Keratinocyte (primary cell): ENCODE data around the gene XAB2. TPM values are rescaled to one million over a fixed set of nuclear protein-coding genes. Genes with fewer than 3 reads are reported as not detected.

ENCODE experiments used
- DNase-seq: peaks from one replicate; pipeline ENCODE4 v3.0.0-alpha.2; 2011; ENCODE audit warnings: low read depth, missing footprints, low spot score
- FAIRE-seq: peaks from 2 replicates; lab custom pipeline; 2011; peaks lifted over from hg19 to GRCh38; lab: Jason Lieb, UNC
- H2AFZ ChIP-seq: 2 replicates; pipeline ENCODE4 v1.6.0; 2012; ENCODE audit warnings: low read length, control low read depth, inconsistent platforms; ENCODE audit not compliant: control insufficient read depth
- H3K27ac ChIP-seq: 2 replicates; pipeline ENCODE4 v1.5.1; 2011; ENCODE audit warnings: low read length; ENCODE audit not compliant: control insufficient read depth, insufficient read depth
- H3K27me3 ChIP-seq: 3 replicates; pipeline ENCODE4 v1.6.0; 2011; ENCODE audit warnings: low read length; ENCODE audit not compliant: control insufficient read depth, insufficient read depth; ENCODE audit errors: extremely low read depth
- H3K36me3 ChIP-seq, 2 experiments: 2 replicates in 1 of 2; 3 replicates in 1 of 2; pipeline ENCODE4 v1.5.1; 2011; ENCODE audit warnings: low read length in 2 of 2, mild to moderate bottlenecking in 1 of 2; ENCODE audit not compliant: control insufficient read depth in 2 of 2, insufficient read depth in 2 of 2; ENCODE audit errors: extremely low read depth in 1 of 2
- H3K4me1 ChIP-seq: 3 replicates; pipeline ENCODE4 v1.5.1; 2011; ENCODE audit warnings: low read length; ENCODE audit not compliant: control insufficient read depth, insufficient read depth; ENCODE audit errors: extremely low read depth
- H3K4me2 ChIP-seq: 3 replicates; pipeline ENCODE4 v1.6.0; 2011; ENCODE audit warnings: low read depth, low read length; ENCODE audit not compliant: control insufficient read depth, insufficient read depth; ENCODE audit errors: extremely low read depth
- H3K4me3 ChIP-seq, 3 experiments: fragments of 200-600 bp in 1 of 3; sonication (generic) in 1 of 3; 2 replicates in 2 of 3; 3 replicates in 1 of 3; pipeline ENCODE4 v1.5.1; 2011 to 2016; ENCODE audit warnings: low read length in 3 of 3, mild to moderate bottlenecking in 3 of 3, control low read depth in 2 of 3, inconsistent platforms in 1 of 3, low read depth in 1 of 3, mixed read lengths in 1 of 3, mixed run types in 1 of 3, moderate library complexity in 1 of 3; ENCODE audit not compliant: control insufficient read depth in 2 of 3, insufficient read depth in 2 of 3; ENCODE audit errors: extremely low read depth in 1 of 3
- H3K79me2 ChIP-seq: 2 replicates; pipeline ENCODE4 v1.6.0; 2012; ENCODE audit warnings: low read length; ENCODE audit not compliant: control insufficient read depth, insufficient read depth
- H3K9ac ChIP-seq: 3 replicates; pipeline ENCODE4 v1.6.0; 2011; ENCODE audit warnings: low read length; ENCODE audit not compliant: control insufficient read depth, insufficient read depth; ENCODE audit errors: extremely low read depth
- H3K9me1 ChIP-seq: 3 replicates; pipeline ENCODE4 v1.6.0; 2011; ENCODE audit warnings: low read length; ENCODE audit not compliant: control insufficient read depth, insufficient read depth; ENCODE audit errors: extremely low read depth
- H3K9me3 ChIP-seq: 2 replicates; pipeline ENCODE4 v1.5.1; 2012; ENCODE audit warnings: low read depth, low read length; ENCODE audit not compliant: control insufficient read depth
- H4K20me1 ChIP-seq: 3 replicates; pipeline ENCODE4 v1.6.0; 2011; ENCODE audit warnings: low read length; ENCODE audit not compliant: control insufficient read depth, insufficient read depth; ENCODE audit errors: extremely low read depth
- EZH2 ChIP-seq: IDR thresholded peaks from one replicate; pipeline ENCODE4 v1.6.1; 2012; ENCODE audit warnings: inconsistent platforms, mild to moderate bottlenecking, low read length, moderate library complexity
- dilution Hi-C: fragments of 300-500 bp; cut with MboI; formaldehyde crosslinking; loops from one replicate; pipeline ENCODE4 v1.7.0; 2020; ENCODE audit warnings: low sequenced_read_pairs; ENCODE audit not compliant: extremely low pct_ligation_motif_present
- polyA plus RNA-seq, 5 experiments: library from polyadenylated mRNA; depleted of rRNA in 3 of 5; stranded (reverse) in 3 of 5; stranded (forward) in 1 of 5; unstranded in 1 of 5; fragments of >200 nt; gene quantifications; 1 replicate in 1 of 5; 2 replicates in 3 of 5; 3 replicates in 1 of 5; pipeline versions ENCODE4 v1.2.1 to v1.2.3, GENCODE V29; 2011 to 2012; ENCODE audit warnings: missing spikeins in 2 of 5, low read depth in 1 of 5, low replicate concordance in 1 of 5
- TF ChIP-seq, protein P1 (sequence below), 3 experiments: IDR thresholded peaks in 1 of 3; conservative IDR thresholded peaks in 1 of 3; optimal IDR thresholded peaks in 1 of 3; 2 replicates in 2 of 3; 3 replicates in 1 of 3; pipeline versions ENCODE3 to v1.5.1; 2011; ENCODE audit warnings: low read length in 3 of 3, mild to moderate bottlenecking in 3 of 3, moderate library complexity in 2 of 3, control low read depth in 1 of 3, inconsistent platforms in 1 of 3; ENCODE audit not compliant: insufficient read depth in 2 of 3; ENCODE audit errors: extremely low read depth in 1 of 3

The XAB2 gene
- polyA plus RNA-seq, 1 donor (not counting 4 experiments of a cell fraction or from before 2014, with no cell fraction given) = 15.6 TPM

DNA sequence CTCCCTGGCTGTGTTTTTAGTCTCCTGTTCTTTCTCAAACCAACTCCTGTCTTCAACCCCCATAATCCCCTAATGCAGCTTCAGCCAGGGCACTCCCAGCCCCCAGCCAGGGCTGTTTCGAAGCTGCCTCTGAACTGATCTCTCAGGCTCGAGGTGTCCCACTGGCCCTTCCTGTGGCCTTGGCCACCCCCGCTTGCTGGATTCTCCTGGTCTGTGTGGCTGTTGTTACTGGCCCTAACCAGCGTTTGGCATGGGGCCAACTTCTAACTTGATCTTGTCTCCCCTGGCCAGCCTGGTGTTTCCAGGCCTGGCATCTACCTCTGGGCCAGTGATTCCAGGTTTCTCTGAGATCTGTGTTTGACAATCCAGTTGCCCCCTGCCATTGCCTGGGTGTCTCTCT, 11.0 kb downstream of the XAB2 start:
- FAIRE-seq (no peak), DNase-seq (no peak)
- dilution Hi-C loops = no loop called here
- Histone ChIP-seq H4K20me1 (no peaks in the 10 kb centered on the region), H3K27ac (no peak overlapping the region), H3K9me1 (no peaks in the 10 kb centered on the region), H3K9ac (no peak overlapping the region), H3K4me1 (no peaks in the 10 kb centered on the region), H2AFZ (no peak overlapping the region), H3K79me2 (no peaks in the 10 kb centered on the region), H3K4me2 (no peak overlapping the region), H3K27me3 (no peaks in the 10 kb centered on the region), H3K36me3 (peaks cover 14 to 17% of the 10 kb centered on the region in 2 experiments), H3K9me3 (no peaks in the 10 kb centered on the region), H3K4me3 (no peak overlapping the region)
- TF ChIP-seq, protein P1, sequence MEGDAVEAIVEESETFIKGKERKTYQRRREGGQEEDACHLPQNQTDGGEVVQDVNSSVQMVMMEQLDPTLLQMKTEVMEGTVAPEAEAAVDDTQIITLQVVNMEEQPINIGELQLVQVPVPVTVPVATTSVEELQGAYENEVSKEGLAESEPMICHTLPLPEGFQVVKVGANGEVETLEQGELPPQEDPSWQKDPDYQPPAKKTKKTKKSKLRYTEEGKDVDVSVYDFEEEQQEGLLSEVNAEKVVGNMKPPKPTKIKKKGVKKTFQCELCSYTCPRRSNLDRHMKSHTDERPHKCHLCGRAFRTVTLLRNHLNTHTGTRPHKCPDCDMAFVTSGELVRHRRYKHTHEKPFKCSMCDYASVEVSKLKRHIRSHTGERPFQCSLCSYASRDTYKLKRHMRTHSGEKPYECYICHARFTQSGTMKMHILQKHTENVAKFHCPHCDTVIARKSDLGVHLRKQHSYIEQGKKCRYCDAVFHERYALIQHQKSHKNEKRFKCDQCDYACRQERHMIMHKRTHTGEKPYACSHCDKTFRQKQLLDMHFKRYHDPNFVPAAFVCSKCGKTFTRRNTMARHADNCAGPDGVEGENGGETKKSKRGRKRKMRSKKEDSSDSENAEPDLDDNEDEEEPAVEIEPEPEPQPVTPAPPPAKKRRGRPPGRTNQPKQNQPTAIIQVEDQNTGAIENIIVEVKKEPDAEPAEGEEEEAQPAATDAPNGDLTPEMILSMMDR (optimal IDR thresholded peaks at IDR 0.05 in 1 of 3, IDR thresholded peaks at IDR 0.05 in 1 of 3, conservative IDR thresholded peaks at IDR 0.05 in 1 of 3; ENCODE audit: extremely low read depth in 1 of 3, insufficient read depth in 2 of 3, low read length in 3 of 3) = no peak

DNA sequence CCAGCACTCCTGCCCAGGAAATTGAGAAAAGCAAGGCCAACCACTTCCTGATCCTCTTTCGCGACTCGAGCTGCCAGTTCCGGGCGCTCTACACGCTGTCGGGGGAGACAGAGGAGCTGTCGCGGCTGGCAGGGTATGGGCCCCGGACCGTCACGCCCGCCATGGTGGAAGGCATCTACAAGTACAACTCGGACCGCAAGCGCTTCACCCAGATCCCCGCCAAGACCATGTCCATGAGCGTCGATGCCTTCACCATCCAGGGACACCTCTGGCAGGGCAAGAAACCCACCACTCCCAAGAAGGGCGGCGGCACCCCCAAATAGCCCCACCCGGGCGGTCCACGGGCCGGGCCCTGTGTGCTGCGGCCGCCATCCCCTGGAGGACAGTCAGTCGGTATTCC, 11.6 kb downstream of the XAB2 start:
- H4K20me1 ChIP-seq = no peaks in the 10 kb centered on the region
- H3K4me2 ChIP-seq = no peak overlapping the region
- no peaks in the 10 kb centered on the region for H3K9me3 ChIP-seq
- no peaks in the 10 kb centered on the region for H3K27me3 ChIP-seq
- TF ChIP-seq EZH2 = no peak
- TF ChIP-seq, protein P1 (optimal IDR thresholded peaks at IDR 0.05 in 1 of 3, IDR thresholded peaks at IDR 0.05 in 1 of 3, conservative IDR thresholded peaks at IDR 0.05 in 1 of 3; ENCODE audit: extremely low read depth in 1 of 3, insufficient read depth in 2 of 3, low read length in 3 of 3) = no peak
- no peak for DNase-seq
- H2AFZ ChIP-seq = no peak overlapping the region
- dilution Hi-C loops = no loop called here
- H3K27ac ChIP-seq = no peak overlapping the region
- H3K9me1 ChIP-seq = no peaks in the 10 kb centered on the region
- H3K4me3 ChIP-seq = no peak overlapping the region
- H3K79me2 ChIP-seq = no peaks in the 10 kb centered on the region
- no peak for FAIRE-seq
- H3K9ac ChIP-seq = no peak overlapping the region
- H3K36me3 ChIP-seq = peaks cover 12 to 14% of the 10 kb centered on the region in 2 experiments
- H3K4me1 ChIP-seq = no peaks in the 10 kb centered on the region
